Stimulated activated CD8-positive, alpha-beta memory T cell treated with anti-CD3 and anti-CD28 coated beads, Interleukin-15, amount 100 ng/mL, for 4 hours (primary cell): ENCODE data around the gene CNKSR1.

Experiments
- DNase-seq, 2 donors: peaks; one replicate each; pipeline ENCODE4 v3.0.0-alpha.2; 2020; ENCODE audit warnings: low read depth in 2 of 2

CNKSR1 gene

DNA sequence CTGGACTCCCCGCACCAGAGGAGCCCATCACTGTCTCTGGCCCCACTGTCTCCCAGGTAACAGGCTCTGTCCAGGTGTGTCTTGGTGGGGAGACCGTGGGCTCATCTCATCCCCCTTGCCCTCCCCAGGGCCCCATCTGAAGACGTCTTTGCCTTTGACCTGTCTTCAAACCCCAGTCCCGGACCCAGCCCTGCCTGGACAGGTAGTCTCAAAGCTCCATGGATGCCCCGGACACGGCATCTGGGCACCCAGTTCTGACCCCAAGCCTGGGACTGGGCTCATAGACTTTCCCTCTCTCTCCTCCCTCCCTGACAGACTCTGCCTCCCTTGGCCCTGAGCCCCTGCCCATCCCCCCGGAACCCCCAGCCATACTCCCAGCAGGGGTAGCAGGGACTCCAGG lies 6.8 kb downstream of the CNKSR1 start:
- no peak for DNase-seq

- no peak for DNase-seq
These were observed 7.6 kb downstream of the CNKSR1 start for GRCh38 chr1:26184883-26185282.

- DNase-seq, result no peak
These were observed 10.6 kb downstream of the CNKSR1 start for GRCh38 chr1:26187882-26188281.

DNA sequence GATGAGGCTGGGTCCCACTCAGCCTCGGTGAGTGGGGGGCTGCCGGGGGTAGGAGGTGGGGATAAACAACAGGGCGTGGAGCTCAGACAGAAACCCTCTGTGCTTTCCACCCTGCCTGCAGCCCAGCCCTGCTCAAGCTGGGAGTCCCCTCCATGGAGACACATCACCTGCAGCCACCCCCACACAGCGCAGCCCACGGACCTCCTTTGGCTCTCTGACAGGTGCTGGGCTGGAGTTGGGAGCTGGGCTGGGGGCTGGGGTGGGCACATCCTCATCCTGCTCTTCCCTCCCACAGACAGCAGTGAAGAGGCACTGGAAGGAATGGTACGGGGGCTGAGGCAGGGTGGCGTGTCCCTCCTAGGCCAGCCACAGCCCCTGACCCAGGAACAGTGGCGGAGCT lies 11.2 kb downstream of the CNKSR1 start:
- no peak for DNase-seq

GRCh38 chr1:26189331-26189730 lies 12.0 kb downstream of the CNKSR1 start:
- DNase-seq, result no peak

GRCh38 chr1:26189751-26190275 lies 12.5 kb downstream of the CNKSR1 start:
- DNase-seq, result no peak

DNA sequence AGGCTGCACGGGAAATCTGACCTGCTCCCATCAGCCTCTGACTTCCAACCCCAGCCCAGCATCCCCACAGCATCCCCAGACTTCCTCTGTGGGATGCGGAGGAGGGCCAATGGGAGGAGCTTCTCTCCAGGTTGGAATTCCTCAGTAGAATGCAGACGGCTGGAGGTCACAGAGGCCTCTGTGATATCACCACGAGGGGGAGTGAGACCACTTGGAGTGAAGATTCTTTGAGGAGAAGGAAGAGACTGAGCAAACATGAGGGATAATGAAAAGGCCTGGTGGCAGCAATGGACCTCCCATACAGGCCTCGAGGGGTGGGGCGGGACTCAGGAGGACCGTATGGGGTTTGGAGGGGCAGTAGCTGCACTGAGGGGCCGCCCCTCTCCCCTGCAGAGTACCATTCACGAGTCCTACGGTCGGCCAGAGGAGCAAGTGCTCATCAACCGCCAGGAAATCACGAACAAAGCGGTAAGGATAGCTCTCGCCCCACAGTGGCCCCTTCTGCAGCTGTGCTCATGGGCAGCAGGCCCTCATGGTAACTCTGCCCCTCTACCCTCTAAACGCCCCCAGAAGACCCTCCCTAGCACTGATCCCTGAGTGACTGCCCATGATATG lies 13.2 kb downstream of the CNKSR1 start, which contains the start of gene CATSPER4:
CATSPER4 (plus strand) TSS at position 230 of the 615 bp plus-strand sequence; CDS start at position 256, 26 bp downstream.
- DNase-seq, result no peak

GRCh38 chr1:26191739-26192138 lies 14.4 kb downstream of the CNKSR1 start:
- DNase-seq, result no peak

DNA sequence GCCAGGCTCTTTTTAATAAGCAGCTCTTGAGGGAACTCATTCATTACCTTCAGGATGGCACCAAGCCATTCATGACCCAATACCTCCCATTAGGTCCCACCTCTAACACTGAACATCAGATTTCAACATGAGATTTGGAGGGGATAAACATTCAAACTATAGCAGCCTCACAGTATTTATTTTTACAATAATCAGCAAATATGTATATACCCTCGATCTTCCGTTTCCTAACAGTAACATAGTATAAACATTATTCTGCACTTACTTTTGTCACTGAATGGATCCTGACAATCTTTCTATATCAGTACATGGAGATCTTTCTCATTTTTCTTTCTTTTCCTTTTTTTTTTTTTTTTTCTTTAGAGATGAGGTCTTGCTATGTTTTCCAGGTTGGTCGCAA lies 18.5 kb downstream of the CNKSR1 start:
- DNase-seq, result no peak

GRCh38 chr1:26197301-26197700 lies 20.0 kb downstream of the CNKSR1 start:
- no peak for DNase-seq

- no peak for DNase-seq
These were observed 20.5 kb downstream of the CNKSR1 start for GRCh38 chr1:26197813-26198212.

- DNase-seq, result no peak
These were observed 23.1 kb downstream of the CNKSR1 start for GRCh38 chr1:26200413-26200812.

DNA sequence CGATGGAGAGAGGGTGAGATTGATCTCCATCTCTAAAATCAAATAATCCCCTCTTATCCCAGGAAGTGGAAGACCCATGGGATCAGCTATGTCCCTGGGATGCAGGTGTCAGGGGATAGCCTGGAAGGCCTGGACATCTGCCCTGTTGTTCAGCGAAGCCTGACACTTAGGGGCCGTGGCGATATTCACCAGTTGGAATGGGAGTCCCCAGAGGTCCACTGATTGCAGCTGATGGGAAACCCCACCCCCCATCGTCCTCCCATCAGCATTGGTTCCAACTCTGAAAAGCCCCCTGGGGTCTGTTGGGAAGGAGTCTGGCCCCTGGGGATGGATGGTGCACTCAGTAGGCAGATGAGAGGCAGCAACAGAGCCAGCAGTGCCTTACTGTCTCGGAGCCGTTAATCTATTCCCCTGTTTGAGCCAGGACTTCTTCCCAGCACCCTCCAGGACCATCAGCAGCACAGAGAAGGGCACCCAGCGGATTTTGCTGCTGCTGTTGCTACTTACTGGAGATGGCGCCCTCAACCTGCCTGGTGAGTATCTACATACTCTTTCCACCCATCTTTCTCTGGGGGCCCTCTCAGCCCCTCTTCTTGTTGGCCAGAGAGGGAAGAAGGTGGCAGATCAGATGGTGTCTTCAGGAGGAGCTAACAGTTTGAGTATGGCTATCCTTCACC lies 26.5 kb downstream of the CNKSR1 start:
- no peak for DNase-seq

GRCh38 chr1:26210147-26210870 lies 33.0 kb downstream of the CNKSR1 start:
- no peak for DNase-seq

DNA sequence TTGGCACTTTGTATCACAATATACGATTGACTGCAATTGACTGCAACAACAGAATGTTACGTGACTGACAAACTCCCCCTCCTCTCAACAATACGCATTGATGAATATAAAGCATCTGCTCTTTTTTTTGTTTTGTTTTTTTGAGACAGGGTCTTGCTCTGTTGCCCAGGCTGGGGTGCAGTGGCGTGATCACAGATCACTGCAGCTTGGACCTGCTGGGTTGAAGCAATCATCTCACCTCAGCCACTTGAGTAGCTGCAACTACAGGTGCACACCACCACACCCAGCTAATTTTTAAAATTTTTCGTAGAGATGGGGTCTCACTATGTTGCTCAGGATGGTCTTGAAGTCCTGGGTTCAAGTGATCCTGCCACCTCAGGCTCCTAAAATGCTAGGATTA lies 35.4 kb downstream of the CNKSR1 start:
- no peak for DNase-seq

DNA sequence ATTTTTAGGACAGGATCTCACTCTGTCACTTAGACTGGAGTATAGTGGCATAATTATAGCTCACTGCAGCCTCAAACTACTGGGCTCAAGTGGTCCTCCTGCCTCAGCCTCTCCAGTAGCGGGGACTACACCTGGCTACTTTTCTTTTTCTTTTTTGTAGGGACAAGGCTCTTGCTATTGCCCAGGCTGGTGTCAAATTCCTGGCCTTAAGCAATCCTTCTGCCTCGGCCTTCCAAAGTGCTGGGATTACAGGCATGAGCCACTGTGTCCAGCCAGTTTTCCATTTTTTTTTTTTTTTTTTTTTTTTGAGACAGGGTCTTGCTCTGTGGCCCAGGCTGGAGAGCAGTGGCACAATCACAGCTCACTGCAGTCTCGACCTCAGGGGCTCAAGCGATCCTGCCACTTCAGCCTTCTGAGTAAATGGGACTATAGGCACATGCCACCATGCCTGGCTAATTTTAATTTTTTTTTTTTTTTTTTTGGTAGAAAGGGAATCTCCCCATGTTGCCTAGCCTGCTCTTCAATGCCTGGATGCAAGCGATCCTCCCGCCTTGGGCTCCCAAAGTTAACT lies 36.1 kb downstream of the CNKSR1 start:
- no peak for DNase-seq

- DNase-seq, result no peak
These were observed 38.0 kb downstream of the CNKSR1 start for GRCh38 chr1:26215246-26215645.

- no peak for DNase-seq
These were observed 41.7 kb downstream of the CNKSR1 start for GRCh38 chr1:26218906-26219494.

- DNase-seq, result no peak
These were observed 43.1 kb downstream of the CNKSR1 start for GRCh38 chr1:26220199-26220912.

DNA sequence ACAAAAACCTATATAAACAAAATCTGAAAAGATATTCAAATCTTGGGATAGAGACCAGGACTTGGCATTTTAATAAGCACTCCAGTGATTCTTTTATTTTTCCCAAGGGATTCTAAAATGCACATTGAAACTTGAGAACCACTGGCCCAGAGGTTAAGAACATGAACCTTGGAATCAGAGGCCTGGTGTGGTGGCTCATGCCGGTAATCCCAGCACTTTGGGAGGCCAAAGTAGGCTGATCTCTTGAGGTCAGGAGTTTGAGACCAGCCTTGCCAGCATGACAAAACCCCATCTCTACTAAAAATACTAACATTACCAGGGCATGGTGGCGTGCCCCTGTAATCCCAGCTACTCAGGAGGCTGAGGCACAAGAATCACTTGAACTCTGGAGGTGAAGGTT lies 43.8 kb downstream of the CNKSR1 start:
- no peak for DNase-seq

GRCh38 chr1:26224606-26225005 lies 47.3 kb downstream of the CNKSR1 start:
- DNase-seq, result no peak
